ENCODE measurements around the gene SESN1.
A peak's percentile ranks its signal among the peaks of the same experiment; 100 is the strongest.

SESN1 gene

GRCh38 chr6:109029313-109029712 lies 65.3 kb downstream of the SESN1 start:
- DNase-seq (ENCODE audit: low spot score) = no peak

GRCh38 chr6:109028439-109028838 lies 66.2 kb downstream of the SESN1 start:
- DNase-seq (ENCODE audit: low spot score) = no peak

GRCh38 chr6:109027964-109028363 lies 66.7 kb downstream of the SESN1 start:
- no peak for DNase-seq (ENCODE audit: low spot score)

- no peak for DNase-seq (ENCODE audit: low spot score)
Observed at GRCh38 chr6:109025639-109026038, 69.0 kb downstream of the SESN1 start.

- DNase-seq (ENCODE audit: low spot score) = peak; percentile 48
Observed at GRCh38 chr6:109024784-109025183, 69.9 kb downstream of the SESN1 start.

GRCh38 chr6:109024368-109024767 lies 70.3 kb downstream of the SESN1 start:
- DNase-seq (ENCODE audit: low spot score) = no peak

GRCh38 chr6:109023356-109023925 lies 71.2 kb downstream of the SESN1 start:
- no peak for DNase-seq (ENCODE audit: low spot score)

GRCh38 chr6:109021870-109022269 lies 72.8 kb downstream of the SESN1 start:
- no peak for DNase-seq (ENCODE audit: low spot score)

- DNase-seq (ENCODE audit: low spot score) = no peak
Observed at GRCh38 chr6:109019911-109020310, 74.7 kb downstream of the SESN1 start.

GRCh38 chr6:109015176-109015575 lies 79.5 kb downstream of the SESN1 start:
- no peak for DNase-seq (ENCODE audit: low spot score)

GRCh38 chr6:109014606-109015005 lies 80.0 kb downstream of the SESN1 start:
- no peak for DNase-seq (ENCODE audit: low spot score)

GRCh38 chr6:109013656-109014305 lies 80.9 kb downstream of the SESN1 start:
- no peak for DNase-seq (ENCODE audit: low spot score)

GRCh38 chr6:109010705-109011102 lies 83.9 kb downstream of the SESN1 start:
- no peak for DNase-seq (ENCODE audit: low spot score)

- DNase-seq (ENCODE audit: low spot score) = no peak
Observed at GRCh38 chr6:109009962-109010704, 84.5 kb downstream of the SESN1 start.

GRCh38 chr6:109009236-109009961 lies 85.2 kb downstream of the SESN1 start:
- DNase-seq (ENCODE audit: low spot score) = peak; percentile 94

- DNase-seq (ENCODE audit: low spot score) = no peak
Observed at GRCh38 chr6:109008537-109009235, 86.0 kb downstream of the SESN1 start.

GRCh38 chr6:109008054-109008453 lies 86.6 kb downstream of the SESN1 start:
- DNase-seq (ENCODE audit: low spot score) = no peak

GRCh38 chr6:109007521-109007920 lies 87.1 kb downstream of the SESN1 start:
- DNase-seq (ENCODE audit: low spot score) = no peak

- no peak for DNase-seq (ENCODE audit: low spot score)
Observed at GRCh38 chr6:109006818-109007217, 87.8 kb downstream of the SESN1 start.

- DNase-seq (ENCODE audit: low spot score) = no peak
Observed at GRCh38 chr6:109002882-109003281, 91.8 kb downstream of the SESN1 start.

- no peak for DNase-seq (ENCODE audit: low spot score)
Observed at GRCh38 chr6:109002051-109002697, 92.5 kb downstream of the SESN1 start.

All from ecto neural progenitor cell (in vitro differentiated cells).